GM18520 (cell line): Measurements from ENCODE around the gene ING3.

Experiments
- ATAC-seq: cut with Tn5 transposase; IDR thresholded peaks from one replicate; pipeline ENCODE4 v1.9.1; 2021; ENCODE audit not compliant: unreplicated experiment

Gene ING3

GRCh38 chr7:120950539-120951308 is at the start of gene ING3:
Gene ING3 (plus strand): TSS chr7:120950777. CDS start chr7:120950897, 120 bp downstream.
- ATAC-seq: peak; percentile 97

GRCh38 chr7:120915314-120916105 is 35.1 kb upstream of the ING3 start:
- ATAC-seq: no peak

- ATAC-seq: no peak
These were observed 34.5 kb upstream of the ING3 start for GRCh38 chr7:120916121-120916520.

GRCh38 chr7:120916538-120916937 is 34.0 kb upstream of the ING3 start:
- no peak for ATAC-seq

GRCh38 chr7:120919466-120919865 is 31.1 kb upstream of the ING3 start:
- no peak for ATAC-seq

- ATAC-seq: no peak
These were observed 30.5 kb upstream of the ING3 start for GRCh38 chr7:120920034-120920433.

GRCh38 chr7:120920591-120921274 is 29.8 kb upstream of the ING3 start:
- ATAC-seq: no peak

- no peak for ATAC-seq
These were observed 25.7 kb upstream of the ING3 start for GRCh38 chr7:120924837-120925236.

- no peak for ATAC-seq
These were observed 25.2 kb upstream of the ING3 start for GRCh38 chr7:120925392-120925791.

- ATAC-seq: no peak
These were observed 23.6 kb upstream of the ING3 start for GRCh38 chr7:120926943-120927346.

GRCh38 chr7:120927454-120928103 is 23.0 kb upstream of the ING3 start:
- peak; percentile 84 for ATAC-seq

GRCh38 chr7:120931243-120931642 is 19.3 kb upstream of the ING3 start:
- ATAC-seq: no peak

- no peak for ATAC-seq
These were observed 17.1 kb upstream of the ING3 start for GRCh38 chr7:120933475-120933874.

GRCh38 chr7:120939345-120939744 is 11.2 kb upstream of the ING3 start:
- ATAC-seq: no peak

- peak; percentile 38 for ATAC-seq
These were observed 9.5 kb upstream of the ING3 start for GRCh38 chr7:120941064-120941463.

GRCh38 chr7:120941856-120942255 is 8.7 kb upstream of the ING3 start:
- no peak for ATAC-seq

GRCh38 chr7:120942861-120943260 is 7.7 kb upstream of the ING3 start:
- no peak for ATAC-seq

GRCh38 chr7:120944826-120945562 is 5.6 kb upstream of the ING3 start:
- no peak for ATAC-seq

- no peak for ATAC-seq
These were observed 2.6 kb upstream of the ING3 start for GRCh38 chr7:120947980-120948379.

- ATAC-seq: no peak
These were observed 1.1 kb upstream of the ING3 start for GRCh38 chr7:120949393-120949911.
